Dedifferentiated amniotic fluid mesenchymal stem cell (primary cell): ENCODE results near the gene WDR59.
"Not testable (repeated sequence)": the region's sequence is repeated elsewhere in the genome, so short reads cannot be mapped to it uniquely, and the experiment has no call there.

ENCODE experiments used
- DNase-seq: peaks from one replicate; pipeline ENCODE4 v3.0.0-alpha.2; 2016; ENCODE audit errors: extremely low spot score

The WDR59 gene

DNA sequence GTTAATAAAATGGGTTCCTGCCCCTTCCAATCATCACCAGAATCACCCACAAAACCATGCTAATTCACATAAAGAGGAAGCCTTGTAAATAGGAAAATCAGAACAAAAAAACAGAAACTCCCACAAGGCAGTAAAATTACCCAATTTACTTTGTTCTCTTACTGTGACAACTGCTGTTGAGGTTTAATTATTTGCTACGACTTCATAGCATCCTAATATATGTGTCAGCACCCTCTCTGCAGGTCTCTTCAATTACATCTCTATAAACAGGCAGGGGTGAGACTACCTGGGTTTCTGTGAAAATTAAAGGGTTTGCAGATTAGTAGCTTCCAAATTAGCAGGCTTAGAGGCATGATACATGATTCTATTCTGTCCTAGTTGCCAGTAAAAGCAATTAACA is 2.7 kb downstream of the WDR59 start:
- DNase-seq, result no peak

- no peak for DNase-seq
Observed at GRCh38 chr16:74975591-74975990, 9.3 kb downstream of the WDR59 start.

GRCh38 chr16:74973304-74973703 is 11.6 kb downstream of the WDR59 start:
- no peak for DNase-seq

GRCh38 chr16:74954763-74955162 is 30.2 kb downstream of the WDR59 start:
- DNase-seq, result no peak

- DNase-seq, result no peak
Observed at GRCh38 chr16:74951681-74952080, 33.2 kb downstream of the WDR59 start.

- DNase-seq, result no peak
Observed at GRCh38 chr16:74951206-74951605, 33.7 kb downstream of the WDR59 start.

DNA sequence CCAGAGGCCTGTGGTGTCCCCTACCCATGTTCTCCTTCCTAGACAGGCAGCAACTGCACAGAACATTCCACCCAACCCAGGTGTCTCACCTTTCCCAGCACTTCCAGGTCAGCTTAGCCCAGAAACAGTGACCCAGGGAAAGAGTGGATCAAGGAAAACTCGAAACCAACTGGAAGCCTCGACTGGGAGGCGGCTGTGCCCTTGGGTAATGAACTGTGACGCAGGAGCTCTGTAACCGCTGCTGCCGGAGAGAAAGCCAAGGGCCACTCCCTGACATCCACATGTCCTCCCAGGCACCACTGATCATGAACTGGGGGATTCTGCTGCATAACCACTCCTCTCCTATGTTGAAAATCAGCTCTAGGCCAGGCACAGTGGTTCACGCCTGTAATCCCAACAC is 34.4 kb downstream of the WDR59 start:
- no peak for DNase-seq

GRCh38 chr16:74949309-74949708 is 35.6 kb downstream of the WDR59 start:
- no peak for DNase-seq

- no peak for DNase-seq
Observed at GRCh38 chr16:74944466-74944865, 40.5 kb downstream of the WDR59 start.

DNA sequence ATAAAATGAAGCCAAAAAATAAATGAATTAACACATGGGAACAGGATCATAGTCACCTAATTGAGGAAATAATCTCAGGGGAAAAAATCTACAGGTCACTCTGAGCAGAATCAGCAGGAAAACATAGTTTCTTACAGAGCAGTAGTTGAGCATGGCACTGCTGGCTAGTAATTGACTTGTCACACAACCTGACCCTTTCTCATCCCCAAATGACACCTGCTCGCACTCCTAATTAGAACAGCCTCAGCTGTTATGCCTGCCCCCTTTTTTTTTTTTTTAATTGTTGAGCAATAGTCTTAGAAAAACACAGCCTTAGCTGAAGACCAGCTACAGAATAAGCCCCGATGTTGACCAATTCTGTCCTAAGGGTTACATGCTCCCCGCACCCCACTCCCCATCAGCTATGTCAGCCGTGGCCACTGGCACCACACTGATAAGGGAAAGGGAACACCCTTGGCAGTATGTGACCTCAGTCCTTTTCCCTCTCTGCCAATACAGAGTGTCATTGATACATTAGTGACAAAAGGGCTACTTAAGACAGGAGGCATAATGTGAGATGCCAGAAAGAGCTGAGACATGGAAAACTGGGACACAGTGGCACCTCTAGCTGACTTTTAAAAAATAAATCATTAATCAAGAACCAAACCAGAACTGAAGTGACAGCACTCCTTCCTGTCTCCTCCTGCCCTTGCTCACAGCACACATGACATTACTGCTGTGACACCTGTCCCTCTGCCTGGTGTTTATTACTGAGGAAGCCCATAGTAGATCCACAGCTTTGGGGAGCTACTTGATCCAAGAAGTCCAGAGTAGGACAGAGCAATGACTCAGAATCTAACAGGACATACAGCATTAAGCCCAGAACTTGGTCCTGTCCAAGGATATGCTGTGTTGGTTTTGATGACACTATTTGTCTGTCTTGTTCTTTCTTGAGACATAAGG is 41.7 kb downstream of the WDR59 start:
- DNase-seq, result no peak

- no peak for DNase-seq
Observed at GRCh38 chr16:74942566-74942965, 42.4 kb downstream of the WDR59 start.

- DNase-seq, result no peak
Observed at GRCh38 chr16:74939688-74940087, 45.2 kb downstream of the WDR59 start.

- no peak for DNase-seq
Observed at GRCh38 chr16:74936902-74937560, 47.9 kb downstream of the WDR59 start.

DNA sequence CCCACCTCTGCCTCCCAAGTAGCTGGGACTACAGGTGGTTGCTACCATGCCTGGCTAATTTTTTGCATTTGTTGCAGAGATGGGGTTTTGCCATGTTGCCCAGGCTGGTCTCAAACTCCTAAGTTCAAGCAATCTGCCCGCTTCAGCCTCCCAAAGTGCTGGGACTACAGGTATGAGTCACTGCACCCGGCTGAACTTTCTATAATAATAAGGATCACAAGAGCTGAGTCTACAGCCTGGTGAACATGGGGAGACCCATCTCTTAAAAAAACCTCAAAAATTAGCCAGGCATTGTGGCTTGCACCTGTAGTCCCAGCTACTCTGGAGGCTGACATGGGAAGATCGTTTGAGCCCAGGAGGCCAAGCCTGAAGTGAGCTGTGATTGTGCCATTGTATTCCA is 53.5 kb downstream of the WDR59 start:
- DNase-seq, result no peak

DNA sequence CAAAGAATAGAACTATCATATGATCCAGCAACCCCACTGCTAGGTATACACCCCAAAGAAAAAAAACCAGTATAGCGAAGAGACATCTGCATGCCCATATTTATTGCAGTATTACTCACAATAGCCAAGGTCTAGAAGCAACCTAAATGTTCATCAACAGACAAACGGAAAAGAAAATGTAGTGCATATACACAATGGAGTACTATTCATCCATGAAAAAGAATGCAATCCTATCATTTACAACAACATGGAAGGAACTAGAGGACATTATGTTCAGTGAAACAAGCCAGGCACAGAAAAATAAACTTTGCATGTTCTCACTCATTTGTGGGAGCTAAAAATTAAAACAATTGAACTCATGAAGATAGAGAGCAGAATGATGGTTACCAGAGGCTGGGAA is 55.3 kb downstream of the WDR59 start:
- no peak for DNase-seq

- no peak for DNase-seq
Observed at GRCh38 chr16:74926805-74927204, 58.1 kb downstream of the WDR59 start.

DNA sequence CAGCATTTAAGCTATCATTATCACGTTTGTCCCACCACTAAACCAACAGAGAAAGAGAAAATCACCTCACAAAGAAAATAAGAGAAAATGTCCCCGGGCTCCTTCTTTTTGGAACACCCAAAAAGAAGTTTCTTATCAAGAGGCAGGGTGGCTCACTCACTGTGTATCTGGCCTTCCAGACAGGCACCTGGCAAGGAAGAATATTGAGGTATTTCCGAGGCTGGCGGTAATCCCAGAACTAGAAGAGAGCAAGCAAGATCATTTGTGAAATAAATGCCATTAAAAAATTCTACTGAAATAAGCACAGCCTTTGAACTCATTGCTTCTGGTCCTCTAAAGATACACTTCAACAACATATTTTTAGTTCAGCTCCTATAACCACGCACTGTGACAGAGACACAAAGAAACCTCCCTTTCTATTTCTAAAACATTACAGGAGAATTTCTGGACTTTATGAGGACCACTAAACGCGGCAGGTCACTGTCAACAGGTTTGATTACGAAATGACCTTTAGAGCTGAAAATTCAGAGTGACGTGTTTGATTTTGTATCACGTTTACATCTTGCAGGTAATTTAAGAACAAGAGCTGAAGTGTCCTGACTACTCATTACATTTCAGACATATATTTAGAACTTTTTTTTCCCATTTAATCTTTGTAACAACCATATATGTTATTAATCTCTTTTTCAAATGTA is 61.0 kb downstream of the WDR59 start:
- DNase-seq, result no peak

DNA sequence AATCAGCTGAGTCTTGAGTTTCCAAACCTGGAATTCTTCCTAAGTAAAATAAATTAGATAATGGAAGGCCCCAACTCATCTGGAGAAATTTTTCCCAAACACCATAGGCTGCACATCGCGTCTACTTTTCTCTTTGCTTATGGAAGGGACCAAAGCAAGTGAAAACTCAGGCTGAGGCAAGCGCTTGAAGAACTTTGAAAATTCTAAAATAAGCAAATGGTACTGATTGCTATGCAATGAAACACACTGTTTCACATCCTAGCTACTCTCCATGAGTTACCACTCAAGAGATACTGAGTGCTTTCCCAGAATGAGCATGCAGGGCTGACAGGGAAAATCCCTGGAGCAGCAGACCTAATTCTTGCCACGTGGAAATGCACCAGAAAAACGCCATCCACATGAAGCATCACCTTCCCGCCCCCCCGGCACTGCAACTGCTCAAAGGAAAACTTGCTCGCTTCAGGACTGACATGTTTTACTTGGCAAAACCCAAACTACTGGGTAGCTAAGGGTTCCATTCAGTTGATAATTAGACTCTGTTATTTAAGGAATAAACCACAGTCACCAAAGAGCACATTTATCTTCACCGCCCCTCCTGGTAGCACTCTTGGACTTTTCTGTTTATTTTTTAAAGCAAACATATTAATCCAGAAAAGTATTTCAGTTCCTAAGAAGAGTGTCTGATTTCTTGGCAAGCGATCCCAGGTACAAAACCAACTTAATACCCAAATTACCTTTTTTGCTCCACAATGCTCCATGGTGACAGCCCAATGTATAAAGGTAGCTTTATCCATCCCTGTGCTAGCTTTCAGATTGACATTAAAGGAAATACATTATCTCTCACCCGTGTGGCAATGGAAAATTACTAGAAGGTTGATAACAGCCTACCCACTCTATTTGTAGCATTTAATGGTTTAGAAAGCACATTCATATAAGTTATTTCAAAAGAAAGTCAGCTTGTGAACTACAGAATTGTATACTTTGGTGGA is 62.5 kb downstream of the WDR59 start:
- no peak for DNase-seq

DNA sequence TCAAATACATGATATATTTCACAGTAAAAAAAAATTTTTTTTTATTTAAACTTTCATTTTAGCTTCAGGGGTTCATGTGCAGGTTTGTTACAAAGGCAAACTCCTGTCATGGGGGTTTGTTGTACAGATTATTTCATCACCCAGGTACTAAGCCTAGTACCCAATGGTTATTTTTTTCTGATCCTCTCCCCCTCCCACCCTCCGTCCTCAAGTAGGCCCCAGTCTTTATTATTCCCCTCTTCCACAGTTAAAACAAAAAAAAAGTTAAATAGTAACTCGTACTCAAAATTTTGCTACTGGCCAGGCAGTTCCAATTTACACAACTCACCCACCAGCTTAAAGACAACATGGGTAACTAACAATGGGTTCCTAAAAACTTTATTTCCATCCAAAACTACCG is 63.9 kb downstream of the WDR59 start:
- no peak for DNase-seq

DNA sequence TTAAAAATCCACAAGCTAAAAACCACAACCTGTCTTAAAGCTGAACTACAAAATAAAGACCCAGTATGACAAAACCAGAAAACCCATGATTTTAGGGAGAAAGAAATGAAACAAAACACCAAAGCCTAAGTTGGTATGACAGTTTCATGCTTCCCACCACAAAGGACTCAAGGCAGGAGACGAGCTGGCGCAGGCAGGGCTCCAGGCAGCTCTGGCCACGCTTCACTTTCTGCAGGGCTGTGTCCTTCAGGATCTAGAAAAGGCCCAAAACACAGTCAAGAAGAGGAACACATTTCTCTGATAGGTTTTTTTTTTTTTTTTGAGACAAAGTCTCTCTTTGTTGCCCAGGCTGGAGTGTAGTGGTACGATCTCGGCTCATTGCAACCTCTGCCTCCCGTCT is 75.3 kb downstream of the WDR59 start:
- DNase-seq, result no peak

- not testable (repeated sequence) for DNase-seq
Observed at GRCh38 chr16:74908759-74909158, 76.2 kb downstream of the WDR59 start.
